GM12878 (cell line): Measurements from ENCODE around the gene CCDC170. TPM values are rescaled to one million over a fixed set of nuclear protein-coding genes. Genes with fewer than 3 reads are reported as not detected.

Experiments used
- ATAC-seq: fragments of 200-7000 bp; cut with Tn5 transposase; 3 replicates; pipeline ENCODE4 v1.9.1; 2020; ENCODE audit warnings: mild to moderate bottlenecking, moderate library complexity
- BruUV-seq: library from RNA; stranded (reverse); fragments of 400-500 nt; replicated peaks from 2 replicates; lab custom pipeline; 2021; lab: Mats Ljungman, UMichigan
- CTCF ChIA-PET: fragments of 300-600 bp; sonication (Branson Sonifier 250); formaldehyde crosslinking; extraction: SDS; loops from one replicate; lab custom pipeline; 2021; ENCODE audit warnings: inconsistent platforms; lab: Yijun Ruan, JAX
- POLR2A ChIA-PET: fragments of 350-600 bp; formaldehyde crosslinking; extraction: SDS; loops from one replicate; lab custom pipeline; 2021; ENCODE audit warnings: inconsistent platforms; lab: Charles Lee
- RAD21 ChIA-PET: fragments of 300-600 bp; sonication (Branson Sonifier 250); formaldehyde crosslinking; loops from one replicate; lab custom pipeline; 2023; ENCODE audit warnings: antibody characterized with exemption; ENCODE audit not compliant: unreplicated experiment; lab: Charles Lee
- SMC1A ChIA-PET: fragments of 300-600 bp; sonication (Branson Sonifier 250); formaldehyde crosslinking; loops from one replicate; lab custom pipeline; 2023; ENCODE audit not compliant: unreplicated experiment, uncharacterized antibody; lab: Charles Lee
- DNase-seq: peaks from one replicate; pipeline ENCODE4 v3.0.0-alpha.2; 2011; ENCODE audit warnings: low read depth, low spot score
- FAIRE-seq: peaks from 3 replicates; lab custom pipeline; 2011; peaks lifted over from hg19 to GRCh38; lab: Jason Lieb, UNC
- H2AFZ ChIP-seq: 2 replicates; pipeline ENCODE4 v1.6.0; 2011; ENCODE audit warnings: low read depth, low read length, control low read depth; ENCODE audit not compliant: control insufficient read depth
- H3K27ac ChIP-seq: 2 replicates; pipeline ENCODE4 v1.5.1; 2011; ENCODE audit warnings: control low read depth; ENCODE audit not compliant: control insufficient read depth, insufficient read depth
- H3K27me3 ChIP-seq, 2 experiments: replicated peaks in 1 of 2; 2 replicates each; pipeline versions ENCODE4 v1.6.0 to v1.6.1; 2011; ENCODE audit warnings: low read length in 1 of 2; ENCODE audit not compliant: control insufficient read depth in 2 of 2, insufficient read depth in 2 of 2
- H3K36me3 ChIP-seq, 2 experiments: 2 replicates each; pipeline ENCODE4 v1.5.1; 2011; ENCODE audit warnings: low read length in 1 of 2; ENCODE audit not compliant: control insufficient read depth in 2 of 2, insufficient read depth in 2 of 2
- H3K4me1 ChIP-seq: 2 replicates; pipeline ENCODE4 v1.6.1; 2011; ENCODE audit warnings: mild to moderate bottlenecking, low read length, moderate library complexity, mixed read lengths; ENCODE audit not compliant: control insufficient read depth, insufficient read depth
- H3K4me2 ChIP-seq: 2 replicates; pipeline ENCODE4 v1.6.0; 2011; ENCODE audit warnings: control low read depth; ENCODE audit not compliant: control insufficient read depth, insufficient read depth
- H3K4me3 ChIP-seq: fragments of 200-600 bp; sonication (generic); 2 replicates; pipeline ENCODE4 v1.5.1; 2016
- H3K79me2 ChIP-seq: 2 replicates; pipeline ENCODE4 v1.6.0; 2011; ENCODE audit warnings: low read length; ENCODE audit not compliant: control insufficient read depth, insufficient read depth
- H3K9ac ChIP-seq: 2 replicates; pipeline ENCODE4 v1.8.0; 2011; ENCODE audit warnings: low read length, control low read depth, mixed read lengths; ENCODE audit not compliant: control insufficient read depth, insufficient read depth
- H3K9me3 ChIP-seq: replicated peaks from 3 replicates; pipeline ENCODE4 v1.5.1; 2011; ENCODE audit warnings: mild to moderate bottlenecking, low read length; ENCODE audit not compliant: control insufficient read depth, insufficient read depth
- H4K20me1 ChIP-seq: 2 replicates; pipeline ENCODE4 v1.6.0; 2011; ENCODE audit not compliant: control insufficient read depth, insufficient read depth
- ATF7 ChIP-seq: fragments of 450-650 bp; IDR thresholded peaks from 2 replicates; pipeline ENCODE4 v1.6.1; 2016; ENCODE audit warnings: low read depth, mild to moderate bottlenecking
- BRCA1 ChIP-seq: IDR thresholded peaks from 2 replicates; pipeline ENCODE4 v1.6.1; 2011; ENCODE audit warnings: low read depth, low read length, improper control_type of control experiment
- CBFB ChIP-seq: IDR thresholded peaks from 2 replicates; pipeline ENCODE4 v1.6.1; 2016; ENCODE audit warnings: antibody characterized with exemption, low read depth
- HDAC2 ChIP-seq: fragments of 200-600 bp; sonication (generic); IDR thresholded peaks from 2 replicates; pipeline ENCODE4 v1.6.1; 2017
- IKZF1 ChIP-seq: fragments of 450-650 bp; conservative IDR thresholded peaks from 2 replicates; pipeline ENCODE4 v1.6.1; 2017; ENCODE audit warnings: antibody characterized with exemption, mild to moderate bottlenecking
- IKZF2 ChIP-seq, 2 experiments: fragments of 450-650 bp; IDR thresholded peaks; 2 replicates each; pipeline ENCODE4 v1.6.1; 2017; ENCODE audit warnings: mild to moderate bottlenecking in 2 of 2, moderate library complexity in 2 of 2
- LARP7 ChIP-seq: fragments of 450-650 bp; IDR thresholded peaks from 2 replicates; pipeline ENCODE4 v1.6.1; 2017; ENCODE audit warnings: mild to moderate bottlenecking
- MTA3 ChIP-seq: IDR thresholded peaks from 2 replicates; pipeline ENCODE4 v1.6.1; 2012; ENCODE audit warnings: low read length, inconsistent platforms, borderline replicate concordance
- POLR2AphosphoS2 ChIP-seq: IDR thresholded peaks from 2 replicates; pipeline ENCODE4 v1.6.1; 2011; ENCODE audit warnings: low read depth, mild to moderate bottlenecking, low read length, improper control_type of control experiment, moderate library complexity
- WRNIP1 ChIP-seq: IDR thresholded peaks from 2 replicates; pipeline ENCODE4 v1.6.1; 2011; ENCODE audit warnings: low read depth, low read length, improper control_type of control experiment, borderline replicate concordance
- ZNF274 ChIP-seq: IDR thresholded peaks from one replicate; pipeline ENCODE4 v1.8.0; 2011; ENCODE audit not compliant: insufficient read length, insufficient read depth
- WGBS: methylation state at CpG from one replicate; pipeline ENCODE4 v1.1.6; 2016; ENCODE audit warnings: low lambda C conversion rate; ENCODE audit not compliant: insufficient replicate concordance, insufficient coverage; ENCODE audit errors: missing lambda C conversion rate; 5-methylcytosine and 5-hydroxymethylcytosine counted together
- in situ Hi-C: fragments of 300-500 bp; cut with MboI; formaldehyde crosslinking; loops from 9 replicates; pipeline ENCODE4 v1.14.3; 2018; ENCODE audit warnings: mixed read lengths
- intact Hi-C: fragments of 100-400 bp; cut with micrococcal nuclease; formaldehyde crosslinking; loops from one replicate; pipeline ENCODE4 v1.14.2; 2022; ENCODE audit not compliant: unreplicated experiment
- polyA plus RNA-seq, 11 experiments: library from polyadenylated mRNA; depleted of rRNA in 4 of 11; unstranded in 6 of 11; stranded (reverse) in 5 of 11; fragments of >200 nt; fragmentation: Nextera tagmentation in 4 of 11; fragmentation: Illumina TruSeq in 1 of 11; extraction: Ambion mirVana in 4 of 11; extraction: Trizol in 1 of 11; gene quantifications; 1 replicate in 1 of 11; 2 replicates in 10 of 11; pipeline versions ENCODE4 v1.2.1 to v1.2.3, GENCODE V29; 2011 to 2016; ENCODE audit warnings: inconsistent platforms in 2 of 11, missing spikeins in 2 of 11, low read depth in 1 of 11
- total RNA-seq, 4 experiments: library from RNA; depleted of rRNA in 3 of 4; stranded (reverse); fragments of >200 nt in 3 of 4; fragmentation: Illumina TruSeq in 1 of 4; extraction: Trizol in 1 of 4; gene quantifications; 2 replicates each; pipeline versions ENCODE4 v1.2.1 to v1.2.3, GENCODE V29; 2013 to 2021
- TF ChIP-seq, protein P1 (sequence below): fragments of 450-650 bp; IDR thresholded peaks from 2 replicates; pipeline ENCODE4 v1.6.1; 2017; ENCODE audit warnings: mild to moderate bottlenecking, low read depth, inconsistent platforms; ENCODE audit not compliant: poor library complexity, severe bottlenecking
- TF ChIP-seq, protein P2 (sequence below): fragments of 450-650 bp; formaldehyde crosslinking; IDR thresholded peaks from 2 replicates; pipeline ENCODE4 v1.5.0; 2022; ENCODE audit warnings: mild to moderate bottlenecking, missing genetic modification characterization

Gene CCDC170
- total and polyA plus RNA-seq, 10 of the 15 experiments (the other 5 are each of a cell fraction or from before 2014, with no cell fraction given), result not detected

DNA sequence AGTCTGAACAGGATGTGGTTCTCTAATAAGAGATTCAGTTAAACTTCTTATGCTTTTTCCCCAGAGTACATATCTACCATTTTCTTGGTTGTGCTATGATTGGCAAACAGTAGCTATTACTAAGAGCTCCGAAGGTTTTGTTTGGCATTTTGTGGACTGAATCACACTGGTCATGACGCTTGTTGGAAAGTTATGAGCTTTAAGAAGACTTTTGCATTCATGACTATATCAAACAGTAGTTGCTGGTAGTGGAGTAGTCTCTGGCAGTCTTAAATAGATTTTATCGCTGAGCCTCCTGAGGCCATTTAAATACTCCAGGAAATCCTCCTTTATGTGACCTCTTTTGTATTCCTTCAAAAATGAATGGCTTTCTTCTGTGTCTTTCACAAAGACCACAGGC lies 40.8 kb downstream of the CCDC170 start:
- ChIA-PET RAD21 (no interaction called here), CTCF (no interaction called here), POLR2A (no interaction called here), SMC1A (no interaction called here)
- Histone ChIP-seq H3K79me2 (no peaks in the 10 kb centered on the region), H3K4me1 (no peaks in the 10 kb centered on the region), H4K20me1 (no peaks in the 10 kb centered on the region), H3K27ac (no peak overlapping the region), H3K27me3 (no peaks in the 10 kb centered on the region), H3K9ac (no peak overlapping the region), H3K4me3 (no peak overlapping the region), H3K9me3 (no peaks in the 10 kb centered on the region), H2AFZ (no peak overlapping the region), H3K36me3 (no peaks in the 10 kb centered on the region), H3K4me2 (no peak overlapping the region)
- no peak for FAIRE-seq
- DNase-seq, result no peak
- TF ChIP-seq ATF7 (no peak), CBFB (no peak), BRCA1 (no peak), MTA3 (no peak), IKZF2 (IDR thresholded peaks at IDR 0.05) (no peak), HDAC2 (no peak), POLR2AphosphoS2 (no peak), ZNF274 (no peak), LARP7 (no peak), IKZF1 (no peak), WRNIP1 (no peak)
- TF ChIP-seq, protein P1, sequence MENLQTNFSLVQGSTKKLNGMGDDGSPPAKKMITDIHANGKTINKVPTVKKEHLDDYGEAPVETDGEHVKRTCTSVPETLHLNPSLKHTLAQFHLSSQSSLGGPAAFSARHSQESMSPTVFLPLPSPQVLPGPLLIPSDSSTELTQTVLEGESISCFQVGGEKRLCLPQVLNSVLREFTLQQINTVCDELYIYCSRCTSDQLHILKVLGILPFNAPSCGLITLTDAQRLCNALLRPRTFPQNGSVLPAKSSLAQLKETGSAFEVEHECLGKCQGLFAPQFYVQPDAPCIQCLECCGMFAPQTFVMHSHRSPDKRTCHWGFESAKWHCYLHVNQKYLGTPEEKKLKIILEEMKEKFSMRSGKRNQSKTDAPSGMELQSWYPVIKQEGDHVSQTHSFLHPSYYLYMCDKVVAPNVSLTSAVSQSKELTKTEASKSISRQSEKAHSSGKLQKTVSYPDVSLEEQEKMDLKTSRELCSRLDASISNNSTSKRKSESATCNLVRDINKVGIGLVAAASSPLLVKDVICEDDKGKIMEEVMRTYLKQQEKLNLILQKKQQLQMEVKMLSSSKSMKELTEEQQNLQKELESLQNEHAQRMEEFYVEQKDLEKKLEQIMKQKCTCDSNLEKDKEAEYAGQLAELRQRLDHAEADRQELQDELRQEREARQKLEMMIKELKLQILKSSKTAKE, result no peak
- TF ChIP-seq, protein P2, sequence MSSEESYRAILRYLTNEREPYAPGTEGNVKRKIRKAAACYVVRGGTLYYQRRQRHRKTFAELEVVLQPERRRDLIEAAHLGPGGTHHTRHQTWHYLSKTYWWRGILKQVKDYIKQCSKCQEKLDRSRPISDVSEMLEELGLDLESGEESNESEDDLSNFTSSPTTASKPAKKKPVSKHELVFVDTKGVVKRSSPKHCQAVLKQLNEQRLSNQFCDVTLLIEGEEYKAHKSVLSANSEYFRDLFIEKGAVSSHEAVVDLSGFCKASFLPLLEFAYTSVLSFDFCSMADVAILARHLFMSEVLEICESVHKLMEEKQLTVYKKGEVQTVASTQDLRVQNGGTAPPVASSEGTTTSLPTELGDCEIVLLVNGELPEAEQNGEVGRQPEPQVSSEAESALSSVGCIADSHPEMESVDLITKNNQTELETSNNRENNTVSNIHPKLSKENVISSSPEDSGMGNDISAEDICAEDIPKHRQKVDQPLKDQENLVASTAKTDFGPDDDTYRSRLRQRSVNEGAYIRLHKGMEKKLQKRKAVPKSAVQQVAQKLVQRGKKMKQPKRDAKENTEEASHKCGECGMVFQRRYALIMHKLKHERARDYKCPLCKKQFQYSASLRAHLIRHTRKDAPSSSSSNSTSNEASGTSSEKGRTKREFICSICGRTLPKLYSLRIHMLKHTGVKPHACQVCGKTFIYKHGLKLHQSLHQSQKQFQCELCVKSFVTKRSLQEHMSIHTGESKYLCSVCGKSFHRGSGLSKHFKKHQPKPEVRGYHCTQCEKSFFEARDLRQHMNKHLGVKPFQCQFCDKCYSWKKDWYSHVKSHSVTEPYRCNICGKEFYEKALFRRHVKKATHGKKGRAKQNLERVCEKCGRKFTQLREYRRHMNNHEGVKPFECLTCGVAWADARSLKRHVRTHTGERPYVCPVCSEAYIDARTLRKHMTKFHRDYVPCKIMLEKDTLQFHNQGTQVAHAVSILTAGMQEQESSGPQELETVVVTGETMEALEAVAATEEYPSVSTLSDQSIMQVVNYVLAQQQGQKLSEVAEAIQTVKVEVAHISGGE (CRISPR knock-in tag), result no peak
- WGBS, result 50% methylated on average over 3 of the region's 3 CpGs
- no peak for ATAC-seq
- BruUV-seq, result no TSS peak
- intact Hi-C loops, result no loop called here
- in situ Hi-C loops, result no loop called here
